Tibial nerve (tissue), 3 donors: ENCODE results near the gene PAFAH1B2.

Experiments used
- POLR2A ChIP-seq, 2 donors: fragments of 450-650 bp; IDR thresholded peaks; one replicate each; pipeline ENCODE4 v1.6.1; 2017; ENCODE audit warnings: antibody characterized with exemption in 2 of 2, mild to moderate bottlenecking in 2 of 2, moderate library complexity in 2 of 2
- TF ChIP-seq, protein P1 (sequence below), 5 experiments: fragments of 200-600 bp in 3 of 5; fragments of 450-650 bp in 2 of 5; sonication (generic) in 3 of 5; IDR thresholded peaks; one replicate each; pipeline ENCODE4 v1.5.1; 2016 to 2019; ENCODE audit warnings: antibody characterized with exemption in 5 of 5, mild to moderate bottlenecking in 3 of 5, moderate library complexity in 2 of 5

DNA sequence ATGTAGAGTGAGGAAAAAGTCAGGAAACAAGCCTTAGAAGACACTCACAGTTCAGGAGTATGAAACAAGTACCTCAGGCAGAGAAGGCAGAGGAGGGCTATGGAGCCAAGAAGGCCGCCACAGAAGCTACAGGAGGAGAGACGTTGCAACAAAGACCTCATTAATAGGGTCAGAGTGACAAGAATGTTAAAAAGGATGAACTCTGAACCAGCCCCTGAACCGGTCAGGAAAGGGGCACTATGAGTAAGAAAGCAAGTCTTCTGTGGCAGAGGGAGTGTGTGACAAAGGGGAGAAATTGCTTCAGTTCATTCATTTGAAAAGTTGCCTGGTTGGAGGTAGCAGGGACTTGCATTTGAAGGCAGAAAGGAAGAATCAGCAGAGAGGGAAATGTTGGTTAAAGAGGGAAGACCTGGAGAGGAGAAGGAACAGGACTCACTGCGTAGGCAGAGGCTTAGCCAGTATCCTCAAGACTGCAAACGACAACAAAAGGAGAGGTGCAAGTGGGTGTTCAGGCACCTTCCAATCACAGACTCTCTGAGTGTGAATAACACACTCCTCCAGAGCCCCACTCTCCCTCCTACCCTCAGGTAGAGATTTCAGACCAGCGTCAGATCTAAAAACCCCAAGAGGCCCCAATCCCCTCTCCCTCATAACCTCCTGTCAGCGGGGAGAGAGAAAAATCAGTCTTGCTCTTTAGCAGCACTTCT lies 70.5 kb downstream of the PAFAH1B2 start:
- TF ChIP-seq, protein P1, sequence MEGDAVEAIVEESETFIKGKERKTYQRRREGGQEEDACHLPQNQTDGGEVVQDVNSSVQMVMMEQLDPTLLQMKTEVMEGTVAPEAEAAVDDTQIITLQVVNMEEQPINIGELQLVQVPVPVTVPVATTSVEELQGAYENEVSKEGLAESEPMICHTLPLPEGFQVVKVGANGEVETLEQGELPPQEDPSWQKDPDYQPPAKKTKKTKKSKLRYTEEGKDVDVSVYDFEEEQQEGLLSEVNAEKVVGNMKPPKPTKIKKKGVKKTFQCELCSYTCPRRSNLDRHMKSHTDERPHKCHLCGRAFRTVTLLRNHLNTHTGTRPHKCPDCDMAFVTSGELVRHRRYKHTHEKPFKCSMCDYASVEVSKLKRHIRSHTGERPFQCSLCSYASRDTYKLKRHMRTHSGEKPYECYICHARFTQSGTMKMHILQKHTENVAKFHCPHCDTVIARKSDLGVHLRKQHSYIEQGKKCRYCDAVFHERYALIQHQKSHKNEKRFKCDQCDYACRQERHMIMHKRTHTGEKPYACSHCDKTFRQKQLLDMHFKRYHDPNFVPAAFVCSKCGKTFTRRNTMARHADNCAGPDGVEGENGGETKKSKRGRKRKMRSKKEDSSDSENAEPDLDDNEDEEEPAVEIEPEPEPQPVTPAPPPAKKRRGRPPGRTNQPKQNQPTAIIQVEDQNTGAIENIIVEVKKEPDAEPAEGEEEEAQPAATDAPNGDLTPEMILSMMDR (IDR thresholded peaks at IDR 0.05) = no peak
- TF ChIP-seq POLR2A (IDR thresholded peaks at IDR 0.05) = no peak
